Measurements from ENCODE around the gene SLITRK6.
"Not testable (repeated sequence)": the region's sequence is repeated elsewhere in the genome, so short reads cannot be mapped to it uniquely, and the experiment has no call there.

The SLITRK6 gene

GRCh38 chr13:85799097-85799582, at the start of gene SLITRK6:
SLITRK6 (minus strand) TSS chr13:85799419; CDS start chr13:85796508, 2,911 bp downstream.
- DNase-seq: no peak

GRCh38 chr13:85847012-85847411, 47.8 kb upstream of the SLITRK6 start:
- DNase-seq: no peak

GRCh38 chr13:85841427-85841826, 42.2 kb upstream of the SLITRK6 start:
- DNase-seq: no peak

- no peak for DNase-seq
These were observed 34.7 kb upstream of the SLITRK6 start for GRCh38 chr13:85833921-85834320.

- DNase-seq: no peak
These were observed 29.0 kb upstream of the SLITRK6 start for GRCh38 chr13:85828094-85828684.

- DNase-seq: no peak
These were observed 26.2 kb upstream of the SLITRK6 start for GRCh38 chr13:85825454-85825853.

- no peak for DNase-seq
These were observed 24.6 kb upstream of the SLITRK6 start for GRCh38 chr13:85823832-85824231.

- DNase-seq: no peak
These were observed 20.3 kb upstream of the SLITRK6 start for GRCh38 chr13:85819513-85819912.

- no peak for DNase-seq
These were observed 17.2 kb upstream of the SLITRK6 start for GRCh38 chr13:85816413-85816812.

GRCh38 chr13:85812282-85812681, 13.1 kb upstream of the SLITRK6 start:
- DNase-seq: no peak

- DNase-seq: no peak
These were observed 9.6 kb upstream of the SLITRK6 start for GRCh38 chr13:85808811-85809210.

GRCh38 chr13:85806553-85807175, 7.4 kb upstream of the SLITRK6 start:
- DNase-seq: peak in 1 of 6 experiments; percentile 11

GRCh38 chr13:85798556-85798955, 663 bp downstream of the SLITRK6 start:
- DNase-seq: no peak

GRCh38 chr13:85797311-85797710, 1.9 kb downstream of the SLITRK6 start:
- DNase-seq: no peak

GRCh38 chr13:85785205-85785604, 14.0 kb downstream of the SLITRK6 start:
- DNase-seq: no peak

- no peak for DNase-seq
These were observed 26.9 kb downstream of the SLITRK6 start for GRCh38 chr13:85772367-85772766.

- DNase-seq: no peak
These were observed 27.4 kb downstream of the SLITRK6 start for GRCh38 chr13:85771856-85772255.

GRCh38 chr13:85768946-85769345, 30.3 kb downstream of the SLITRK6 start:
- DNase-seq: no peak

GRCh38 chr13:85755123-85755522, 44.1 kb downstream of the SLITRK6 start:
- no peak for DNase-seq

GRCh38 chr13:85743201-85743770, 55.9 kb downstream of the SLITRK6 start:
- not testable (repeated sequence) for DNase-seq
